HG02970 (cell line): ENCODE measurements around the gene SAP130.
A peak's percentile ranks its signal among the peaks of the same experiment; 100 is the strongest.

Source experiments
- ATAC-seq: cut with Tn5 transposase; IDR thresholded peaks from one replicate; pipeline ENCODE4 v1.9.1; 2021; ENCODE audit warnings: mild to moderate bottlenecking, moderate library complexity, moderate number of reproducible peaks; ENCODE audit not compliant: unreplicated experiment, low FRiP score

The SAP130 gene

GRCh38 chr2:128027801-128028667, at the start of gene SAP130:
Gene SAP130, minus strand, starts transcription at chr2:128028059. Its CDS starts 1,767 bp downstream, at chr2:128026292.
- peak; percentile 75 for ATAC-seq

GRCh38 chr2:128076461-128077106, 48.7 kb upstream of the SAP130 start:
- no peak for ATAC-seq

GRCh38 chr2:128073278-128073677, 45.4 kb upstream of the SAP130 start:
- no peak for ATAC-seq

GRCh38 chr2:128069769-128070168, 41.9 kb upstream of the SAP130 start:
- no peak for ATAC-seq

- no peak for ATAC-seq
Measured at GRCh38 chr2:128064353-128064752, 36.5 kb upstream of the SAP130 start.

GRCh38 chr2:128062571-128062970, 34.7 kb upstream of the SAP130 start:
- ATAC-seq, result no peak

- no peak for ATAC-seq
Measured at GRCh38 chr2:128058114-128058513, 30.3 kb upstream of the SAP130 start.

- ATAC-seq, result no peak
Measured at GRCh38 chr2:128057334-128057733, 29.5 kb upstream of the SAP130 start.

GRCh38 chr2:128054104-128054885, 26.4 kb upstream of the SAP130 start:
- no peak for ATAC-seq

GRCh38 chr2:128053331-128053730, 25.5 kb upstream of the SAP130 start:
- ATAC-seq, result no peak

GRCh38 chr2:128043041-128043440, 15.2 kb upstream of the SAP130 start:
- no peak for ATAC-seq

- ATAC-seq, result no peak
Measured at GRCh38 chr2:128041561-128041960, 13.7 kb upstream of the SAP130 start.

- no peak for ATAC-seq
Measured at GRCh38 chr2:128040166-128040771, 12.4 kb upstream of the SAP130 start.

- ATAC-seq, result no peak
Measured at GRCh38 chr2:128039535-128039934, 11.7 kb upstream of the SAP130 start.

GRCh38 chr2:128038411-128038810, 10.6 kb upstream of the SAP130 start:
- ATAC-seq, result no peak

GRCh38 chr2:128037649-128038048, 9.8 kb upstream of the SAP130 start:
- no peak for ATAC-seq

- no peak for ATAC-seq
Measured at GRCh38 chr2:128036748-128037607, 9.1 kb upstream of the SAP130 start.

GRCh38 chr2:128032092-128032491, 4.2 kb upstream of the SAP130 start:
- ATAC-seq, result no peak

- ATAC-seq, result no peak
Measured at GRCh38 chr2:128028668-128029054, 802 bp upstream of the SAP130 start.
